ENCODE measurements around the gene PCNX2.
A peak's percentile ranks its signal among the peaks of the same experiment; 100 is the strongest.

DNA sequence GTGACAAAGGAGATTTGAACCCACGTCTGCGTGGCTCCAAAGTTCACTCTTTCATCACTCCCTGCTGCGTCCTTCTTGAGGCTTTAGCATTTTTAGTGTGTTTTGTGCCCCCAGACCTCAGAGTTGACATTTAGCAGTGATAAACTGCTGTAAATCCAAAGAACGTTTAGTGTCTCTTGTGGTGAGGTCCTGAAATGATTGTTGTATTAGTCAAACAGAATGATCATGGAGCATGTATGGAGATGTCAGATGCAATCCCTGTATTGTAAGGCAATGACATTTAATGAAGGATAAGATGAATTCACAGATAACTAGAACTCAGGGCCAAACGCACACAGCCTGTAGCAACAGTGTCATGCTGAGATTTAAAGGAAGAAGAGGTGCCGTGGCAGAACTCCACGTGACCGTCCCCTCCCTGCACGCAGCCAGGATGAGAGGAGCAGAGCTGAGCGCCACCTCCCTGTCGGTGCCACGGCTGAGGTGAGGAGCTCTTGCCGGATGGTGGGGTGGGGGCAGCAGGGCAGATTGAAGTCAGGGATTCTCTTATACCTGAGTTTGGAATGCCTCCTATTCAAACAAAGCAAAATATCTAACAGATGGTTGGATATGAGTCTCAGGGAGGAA, 315.1 kb downstream of the PCNX2 start:
- TF ChIP-seq, protein P1, sequence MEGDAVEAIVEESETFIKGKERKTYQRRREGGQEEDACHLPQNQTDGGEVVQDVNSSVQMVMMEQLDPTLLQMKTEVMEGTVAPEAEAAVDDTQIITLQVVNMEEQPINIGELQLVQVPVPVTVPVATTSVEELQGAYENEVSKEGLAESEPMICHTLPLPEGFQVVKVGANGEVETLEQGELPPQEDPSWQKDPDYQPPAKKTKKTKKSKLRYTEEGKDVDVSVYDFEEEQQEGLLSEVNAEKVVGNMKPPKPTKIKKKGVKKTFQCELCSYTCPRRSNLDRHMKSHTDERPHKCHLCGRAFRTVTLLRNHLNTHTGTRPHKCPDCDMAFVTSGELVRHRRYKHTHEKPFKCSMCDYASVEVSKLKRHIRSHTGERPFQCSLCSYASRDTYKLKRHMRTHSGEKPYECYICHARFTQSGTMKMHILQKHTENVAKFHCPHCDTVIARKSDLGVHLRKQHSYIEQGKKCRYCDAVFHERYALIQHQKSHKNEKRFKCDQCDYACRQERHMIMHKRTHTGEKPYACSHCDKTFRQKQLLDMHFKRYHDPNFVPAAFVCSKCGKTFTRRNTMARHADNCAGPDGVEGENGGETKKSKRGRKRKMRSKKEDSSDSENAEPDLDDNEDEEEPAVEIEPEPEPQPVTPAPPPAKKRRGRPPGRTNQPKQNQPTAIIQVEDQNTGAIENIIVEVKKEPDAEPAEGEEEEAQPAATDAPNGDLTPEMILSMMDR (optimal IDR thresholded peaks at IDR 0.05 in 1 of 3, IDR thresholded peaks at IDR 0.05 in 1 of 3, conservative IDR thresholded peaks at IDR 0.05 in 1 of 3; ENCODE audit: extremely low read depth in 1 of 3, insufficient read depth in 2 of 3, low read length in 3 of 3): peak in 2 of 3 experiments; percentile 8 to 64
- no peak for TF ChIP-seq EZH2 (IDR thresholded peaks at IDR 0.05; ENCODE audit: low read length)
